Brain pericyte (primary cell): ENCODE measurements around the gene MYH14.
"Not testable (repeated sequence)": the region's sequence is repeated elsewhere in the genome, so short reads cannot be mapped to it uniquely, and the experiment has no call there.

Experiments
- DNase-seq: peaks from one replicate; pipeline ENCODE4 v3.0.0-alpha.2; 2012; ENCODE audit warnings: low read depth, low spot score

MYH14 gene

DNA sequence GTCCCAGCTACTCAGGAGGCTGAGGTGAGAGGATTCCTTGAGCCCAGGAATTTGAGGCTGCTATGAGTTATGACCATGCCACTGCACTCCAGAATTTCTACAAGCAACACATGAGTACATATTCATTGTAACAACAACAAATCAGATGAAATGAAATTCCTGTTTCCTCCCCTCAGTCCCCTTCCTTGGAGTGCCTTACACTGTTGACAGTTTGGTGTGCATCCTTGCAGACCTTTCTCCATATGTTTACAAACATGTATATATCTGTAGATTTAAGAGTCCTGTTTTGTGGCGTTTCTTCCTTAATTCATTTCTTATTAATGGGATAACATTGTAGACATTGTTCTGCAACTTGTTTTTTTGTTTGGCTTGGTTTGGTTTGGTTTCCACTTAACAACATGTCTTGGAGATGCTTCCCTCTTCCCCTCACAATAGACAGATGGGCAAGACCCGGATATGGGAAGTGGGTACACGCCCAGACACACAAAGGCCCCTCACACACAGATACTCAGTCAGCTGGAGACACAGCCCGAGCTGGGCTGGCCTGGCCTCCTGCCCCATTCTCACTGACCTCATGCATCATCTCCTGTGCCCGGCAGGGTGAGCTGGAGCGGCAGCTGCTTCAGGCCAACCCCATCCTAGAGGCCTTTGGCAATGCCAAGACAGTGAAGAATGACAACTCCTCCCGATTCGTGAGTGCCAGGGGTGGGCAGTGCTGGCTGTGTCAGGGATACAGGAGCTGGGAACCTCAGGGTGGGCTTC lies 21.7 kb downstream of the MYH14 start:
- DNase-seq: no peak

DNA sequence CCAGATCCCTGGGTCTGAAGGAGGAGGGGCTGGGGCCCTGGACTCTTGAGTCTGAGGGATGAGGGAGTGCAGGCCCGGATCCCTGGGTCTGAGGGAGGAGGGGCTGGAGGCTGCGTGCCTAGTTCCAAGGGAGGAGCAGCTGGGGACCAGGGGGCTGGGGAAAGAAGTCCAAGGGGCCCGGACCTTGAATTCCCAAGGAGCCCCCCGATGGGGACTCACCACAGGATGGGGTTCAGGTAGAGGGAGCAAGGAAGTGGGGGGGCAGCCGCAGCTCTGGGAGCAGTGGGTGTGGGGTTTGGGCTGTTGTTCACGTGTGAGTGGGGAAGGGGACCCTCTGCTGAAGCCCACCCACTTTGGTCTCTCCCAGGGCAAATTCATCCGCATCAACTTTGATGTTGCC lies 23.1 kb downstream of the MYH14 start:
- DNase-seq: no peak

DNA sequence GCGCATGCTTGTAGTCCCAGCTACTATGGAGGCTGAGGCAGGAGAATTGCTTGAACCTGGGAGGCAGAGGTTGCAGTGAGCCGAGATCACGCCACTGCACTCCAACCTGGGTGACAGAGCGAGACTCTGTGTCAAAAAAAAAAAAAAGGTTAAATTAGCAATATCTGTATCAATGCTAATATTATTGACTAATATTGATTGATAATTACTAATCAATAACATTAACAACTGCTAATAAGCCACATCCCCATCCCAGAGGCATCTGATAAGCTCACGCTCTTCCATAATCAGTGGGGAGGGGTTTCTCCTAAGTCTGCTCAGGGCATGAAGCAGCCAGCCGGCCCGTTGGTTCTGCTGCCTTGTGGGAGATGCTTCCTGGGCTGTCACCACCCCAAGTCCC lies 24.7 kb downstream of the MYH14 start:
- not testable (repeated sequence) for DNase-seq

DNA sequence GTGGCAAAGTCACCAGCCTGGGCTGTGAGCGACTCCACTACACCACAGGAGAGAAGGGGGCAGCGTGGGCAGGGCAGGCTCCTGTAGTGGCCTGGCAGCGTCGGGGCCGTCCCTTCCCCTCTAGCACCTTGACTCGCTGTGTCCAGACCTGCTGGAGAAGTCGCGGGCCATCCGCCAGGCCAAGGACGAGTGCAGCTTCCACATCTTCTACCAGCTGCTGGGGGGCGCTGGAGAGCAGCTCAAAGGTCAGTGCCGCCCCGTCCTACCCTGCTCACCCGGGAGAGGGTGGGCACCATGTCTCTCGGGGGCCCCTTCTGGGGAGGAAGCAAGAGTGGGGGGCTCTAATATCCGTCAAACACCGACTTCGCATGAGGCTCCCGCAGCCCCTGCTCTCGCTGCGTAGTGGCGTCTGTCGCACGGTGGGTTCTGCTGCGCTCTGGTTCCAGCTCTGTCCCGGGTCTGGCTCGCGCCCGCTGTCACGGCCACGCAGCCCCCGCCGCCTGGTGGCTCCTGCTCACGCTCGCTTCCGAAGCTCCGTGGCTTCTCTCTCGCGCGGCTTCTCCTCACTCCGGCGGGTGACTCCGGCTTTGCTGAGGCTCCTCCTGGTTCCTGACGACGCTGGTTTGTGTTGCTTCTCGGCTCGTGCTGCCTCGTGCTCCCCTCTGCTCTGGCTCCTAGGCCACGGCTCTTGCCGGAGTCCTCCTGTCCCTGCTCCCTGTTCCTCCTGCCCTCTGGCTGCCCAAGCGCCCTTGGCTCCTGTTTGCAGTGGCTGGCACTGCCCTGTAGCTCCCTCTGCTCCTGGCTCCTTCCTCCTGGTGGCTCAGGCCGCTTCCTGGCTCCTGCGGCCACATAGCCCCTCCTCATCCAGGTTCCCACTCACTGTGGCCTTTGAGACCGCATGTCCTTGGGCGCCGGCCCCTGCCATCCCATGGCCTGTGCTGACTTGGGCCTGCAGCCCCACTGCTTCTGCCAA lies 27.2 kb downstream of the MYH14 start:
- no peak for DNase-seq

DNA sequence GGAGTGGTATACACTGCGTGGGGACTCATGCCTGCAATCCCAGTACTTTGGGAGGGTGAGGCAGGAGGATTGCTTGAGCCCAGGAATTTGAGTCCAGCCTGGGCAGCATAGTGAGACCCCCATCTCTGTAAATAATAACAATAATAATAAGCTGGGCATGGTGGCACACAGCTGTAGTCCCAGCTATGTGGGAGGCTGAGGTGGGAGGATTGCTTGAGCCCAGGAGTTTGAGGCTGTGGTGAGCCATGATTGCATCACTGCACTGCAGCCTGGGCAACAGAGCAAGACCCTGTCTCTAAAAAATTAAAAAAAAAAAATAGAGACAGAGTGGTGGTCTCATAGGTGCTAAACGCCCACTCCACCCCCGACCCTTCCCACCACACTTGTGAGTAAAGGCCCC lies 28.0 kb downstream of the MYH14 start:
- DNase-seq: not testable (repeated sequence)

DNA sequence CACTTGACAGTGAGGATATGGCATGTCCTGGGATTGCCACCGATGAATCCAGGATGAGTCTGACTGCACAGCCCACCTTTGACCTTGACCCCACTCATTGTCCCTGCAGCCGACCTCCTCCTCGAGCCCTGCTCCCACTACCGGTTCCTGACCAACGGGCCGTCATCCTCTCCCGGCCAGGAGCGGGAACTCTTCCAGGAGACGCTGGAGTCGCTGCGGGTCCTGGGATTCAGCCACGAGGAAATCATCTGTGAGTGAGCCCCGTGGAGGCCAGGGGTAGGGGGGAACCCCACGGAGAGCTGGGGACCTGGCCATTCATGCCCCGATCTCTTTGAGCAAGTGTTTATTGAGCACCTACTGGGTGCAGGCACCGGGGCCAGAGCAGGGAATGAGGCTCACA lies 28.4 kb downstream of the MYH14 start:
- DNase-seq: no peak

DNA sequence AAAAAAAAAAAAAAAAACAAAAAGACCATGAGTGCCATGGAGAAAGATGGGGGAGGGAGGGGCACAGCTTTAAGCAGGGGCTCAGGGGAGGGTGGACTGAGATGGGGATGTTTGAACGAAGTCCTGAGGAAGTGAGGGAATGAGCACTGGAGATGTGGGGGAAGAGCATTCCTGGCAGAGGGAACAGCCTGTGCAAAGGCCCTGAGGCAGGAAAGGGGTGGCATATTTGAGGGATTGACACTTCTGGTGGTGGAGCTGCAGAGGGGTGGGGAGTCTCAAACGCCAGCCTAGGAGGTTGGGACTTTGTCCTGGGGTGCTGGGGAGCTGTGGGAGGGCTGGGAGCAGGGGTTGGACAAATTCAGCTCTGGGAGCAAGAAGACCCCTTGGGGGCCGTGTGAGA lies 29.2 kb downstream of the MYH14 start:
- no peak for DNase-seq

DNA sequence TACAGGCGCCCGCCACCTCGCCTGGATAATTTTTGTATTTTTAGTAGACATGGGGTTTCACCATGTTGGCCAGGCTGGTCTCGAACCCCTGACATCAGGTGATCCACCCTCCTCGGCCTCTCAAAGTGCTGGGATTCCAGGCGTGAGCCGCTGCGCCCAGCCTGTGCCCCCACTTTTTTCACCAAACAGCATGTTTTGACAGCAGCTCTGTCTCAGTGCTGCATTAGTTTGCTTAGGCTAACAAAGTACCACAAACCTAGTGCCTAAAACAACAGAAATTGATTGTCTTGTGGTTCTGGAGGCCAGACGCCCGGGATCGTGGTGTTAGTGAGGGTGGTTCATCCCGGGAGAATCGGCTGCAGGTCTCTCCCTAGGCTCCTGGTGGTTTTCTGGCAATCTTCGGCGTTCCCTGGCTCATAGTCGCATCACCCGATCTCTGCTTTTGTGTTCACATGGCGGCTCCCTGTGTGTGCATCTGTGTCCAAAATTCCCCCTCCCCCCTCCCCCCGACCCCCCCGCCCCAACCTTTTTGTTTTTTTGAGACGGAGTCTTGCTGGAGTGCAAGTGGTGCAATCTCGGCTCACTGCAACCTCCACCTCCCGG lies 30.0 kb downstream of the MYH14 start:
- no peak for DNase-seq

DNA sequence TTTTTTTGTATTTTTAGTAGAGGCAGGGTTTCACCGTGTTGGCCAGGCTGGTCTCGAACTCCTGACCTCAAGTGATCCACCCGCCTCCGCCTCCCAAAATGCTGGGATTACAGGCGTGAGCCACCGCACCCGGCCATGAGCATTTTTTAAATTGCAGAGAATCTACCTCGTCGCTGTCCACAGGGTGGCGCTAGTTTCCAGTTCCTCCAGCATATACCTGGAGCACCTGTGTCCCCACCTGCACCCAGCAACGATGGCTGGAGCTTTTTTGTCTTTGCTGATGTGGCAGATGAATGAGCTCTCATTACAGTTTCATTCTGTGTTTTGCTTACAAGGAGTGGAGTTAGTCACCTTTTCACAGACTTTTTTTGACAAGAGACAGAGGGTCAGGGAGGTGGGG lies 34.1 kb downstream of the MYH14 start:
- DNase-seq: not testable (repeated sequence)

DNA sequence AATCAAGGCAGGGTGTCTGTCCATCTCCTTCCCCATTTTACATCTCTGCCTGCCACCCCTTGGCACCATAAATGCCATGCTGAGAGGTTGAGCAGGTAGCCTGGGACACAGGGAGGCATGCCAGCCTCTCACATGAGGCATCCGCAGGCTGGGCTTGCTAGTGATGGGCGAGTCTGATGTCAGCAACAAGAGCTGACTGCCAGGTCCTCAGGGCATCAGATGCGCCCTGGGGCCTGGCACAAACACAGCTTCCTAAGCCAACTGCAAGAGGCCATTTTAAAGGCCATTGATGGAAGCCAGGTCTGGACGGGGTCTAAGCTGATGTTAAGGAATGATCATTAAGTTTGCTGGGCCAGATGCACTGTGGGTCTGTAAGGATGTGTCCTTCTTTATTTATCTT lies 34.6 kb downstream of the MYH14 start:
- no peak for DNase-seq

DNA sequence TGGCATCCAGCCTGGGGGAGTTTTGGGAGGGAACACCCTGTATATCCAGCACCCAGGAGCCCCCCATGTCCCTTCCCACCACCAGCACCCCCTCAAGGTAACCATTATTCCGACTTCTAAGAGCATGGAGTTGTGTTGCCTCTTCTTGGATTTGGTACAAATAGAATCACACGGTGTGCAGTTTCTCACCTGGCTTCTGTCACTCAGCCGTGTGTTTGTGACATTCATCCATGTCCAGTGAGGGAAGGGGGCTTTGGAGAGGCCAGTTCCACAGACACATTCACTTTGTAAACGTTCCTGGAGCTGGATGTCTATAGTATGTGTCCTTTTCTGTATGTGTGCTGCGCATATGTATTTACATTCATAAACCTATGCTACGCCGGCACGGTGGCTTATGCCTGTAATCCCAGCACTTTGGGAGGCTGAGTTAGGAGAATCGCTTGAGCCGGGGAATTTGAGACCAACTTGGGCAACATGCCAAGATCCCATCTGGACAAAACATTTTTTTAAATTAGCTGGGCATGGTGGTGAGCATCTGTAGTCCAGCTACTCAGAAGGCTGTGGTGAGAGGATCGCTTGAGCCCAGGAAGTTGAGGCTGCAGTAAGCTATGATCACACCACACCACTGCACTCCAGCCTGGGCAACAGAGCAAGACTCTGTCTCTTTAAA lies 36.6 kb downstream of the MYH14 start:
- DNase-seq: no peak

DNA sequence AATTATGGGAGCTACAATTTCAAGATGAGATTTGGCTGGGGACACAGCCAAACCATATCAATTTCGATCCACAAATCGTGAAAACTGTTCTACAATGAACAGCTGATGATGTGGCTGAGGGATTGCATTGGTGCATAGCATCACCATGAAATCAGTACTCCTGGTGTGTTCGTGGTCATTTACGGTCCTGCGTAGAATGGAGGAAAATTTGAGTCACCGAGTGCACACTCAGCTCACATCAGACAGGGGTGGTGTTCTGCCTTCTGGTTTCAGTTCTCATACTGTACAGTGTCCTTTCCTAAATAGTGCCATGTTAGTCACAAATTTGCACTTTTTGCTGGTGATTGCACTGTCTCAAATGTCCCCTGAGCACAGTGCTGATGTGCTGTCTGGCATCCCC lies 39.2 kb downstream of the MYH14 start:
- DNase-seq: no peak

DNA sequence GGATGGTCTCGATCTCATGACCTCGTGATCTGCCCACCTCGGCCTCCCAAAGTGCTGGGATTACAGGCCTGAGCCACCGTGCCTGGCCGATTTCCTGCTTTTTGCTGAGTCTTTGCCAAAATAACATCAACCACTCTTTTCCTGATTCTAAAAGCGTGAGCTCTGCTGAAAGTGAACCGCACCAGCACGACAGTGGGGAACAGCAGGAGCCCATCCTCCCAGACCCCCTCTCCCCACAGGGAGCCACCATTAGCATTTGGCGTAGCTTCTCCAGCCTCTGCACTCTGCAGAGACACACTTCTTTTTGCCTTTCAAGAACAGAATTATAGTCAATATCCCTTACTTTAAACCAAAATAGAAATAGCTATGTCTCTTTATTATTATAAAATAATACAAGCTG lies 41.3 kb downstream of the MYH14 start:
- DNase-seq: no peak

DNA sequence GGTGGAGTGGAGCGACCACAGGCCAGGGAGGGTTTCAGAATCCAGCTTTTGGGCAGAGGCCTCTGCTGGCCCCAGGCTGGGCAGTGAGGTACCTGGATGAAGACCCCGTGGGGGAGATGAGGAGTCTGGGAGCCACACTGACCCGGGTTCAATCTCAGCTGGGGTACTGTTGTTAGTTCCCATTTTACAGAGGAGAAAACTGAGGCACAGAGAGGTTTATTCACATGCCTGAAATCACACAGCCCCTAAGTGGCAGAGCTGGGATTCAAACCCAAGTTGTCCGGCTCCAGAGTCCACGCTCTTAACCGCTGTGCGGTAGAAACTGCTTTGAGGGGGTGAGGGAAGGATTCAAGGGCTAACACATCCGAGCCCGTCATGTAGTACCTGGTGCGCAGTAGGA lies 45.0 kb downstream of the MYH14 start:
- no peak for DNase-seq

DNA sequence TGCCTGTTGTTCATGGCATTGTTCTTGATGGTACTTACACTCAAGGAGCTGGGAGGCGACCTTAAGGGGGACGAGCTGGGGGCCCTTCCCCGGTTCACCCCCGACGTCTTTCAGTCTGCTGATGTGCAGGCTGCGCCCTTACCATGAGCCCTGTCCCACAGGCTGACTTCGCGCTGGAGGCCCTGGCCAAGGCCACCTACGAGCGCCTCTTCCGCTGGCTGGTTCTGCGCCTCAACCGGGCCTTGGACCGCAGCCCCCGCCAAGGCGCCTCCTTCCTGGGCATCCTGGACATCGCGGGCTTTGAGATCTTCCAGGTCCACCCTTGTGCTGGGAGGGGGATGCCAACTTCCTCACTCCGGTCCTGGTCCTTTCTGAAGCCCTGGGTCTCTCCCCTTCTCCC lies 45.4 kb downstream of the MYH14 start:
- DNase-seq: no peak

DNA sequence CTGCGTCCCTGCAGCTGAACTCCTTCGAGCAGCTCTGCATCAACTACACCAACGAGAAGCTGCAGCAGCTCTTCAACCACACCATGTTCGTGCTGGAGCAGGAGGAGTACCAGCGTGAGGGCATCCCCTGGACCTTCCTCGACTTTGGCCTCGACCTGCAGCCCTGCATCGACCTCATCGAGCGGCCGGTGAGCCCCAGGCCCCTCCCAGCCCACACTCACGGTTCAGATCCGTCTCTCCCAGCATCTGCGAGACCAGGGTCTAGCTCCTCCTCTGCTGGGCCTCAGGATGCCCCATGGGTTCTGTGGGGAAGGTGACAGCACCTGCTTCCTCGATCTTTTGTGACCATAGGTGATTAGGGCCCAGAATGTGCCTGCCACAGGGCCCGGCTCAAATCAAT lies 46.2 kb downstream of the MYH14 start:
- DNase-seq: no peak

DNA sequence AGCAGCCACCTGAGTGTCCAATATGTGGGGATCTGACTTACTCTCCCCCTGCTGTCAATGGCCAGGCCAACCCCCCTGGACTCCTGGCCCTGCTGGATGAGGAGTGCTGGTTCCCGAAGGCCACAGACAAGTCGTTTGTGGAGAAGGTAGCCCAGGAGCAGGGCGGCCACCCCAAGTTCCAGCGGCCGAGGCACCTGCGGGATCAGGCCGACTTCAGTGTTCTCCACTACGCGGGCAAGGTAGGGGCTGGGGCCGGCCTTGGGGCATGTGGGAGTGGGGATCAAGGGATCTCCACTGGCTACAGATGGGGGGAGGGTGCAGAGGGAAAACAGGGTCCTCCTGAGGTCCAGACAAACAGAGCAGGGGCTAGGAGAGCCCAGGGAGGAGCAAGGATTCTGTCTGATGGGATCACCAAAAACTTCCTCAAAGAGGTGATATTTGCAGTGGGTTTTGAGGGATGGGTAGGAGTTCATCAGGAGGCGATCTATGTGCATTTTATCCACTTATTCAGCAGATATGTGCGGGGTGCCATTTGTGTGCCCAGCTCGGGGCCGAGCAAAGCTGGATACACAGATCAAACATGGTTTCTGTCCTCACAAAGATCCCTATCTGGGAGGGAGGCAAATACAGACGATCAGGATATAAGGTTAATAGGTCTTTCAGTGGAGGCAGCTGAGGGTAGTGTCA lies 47.2 kb downstream of the MYH14 start:
- DNase-seq: no peak

DNA sequence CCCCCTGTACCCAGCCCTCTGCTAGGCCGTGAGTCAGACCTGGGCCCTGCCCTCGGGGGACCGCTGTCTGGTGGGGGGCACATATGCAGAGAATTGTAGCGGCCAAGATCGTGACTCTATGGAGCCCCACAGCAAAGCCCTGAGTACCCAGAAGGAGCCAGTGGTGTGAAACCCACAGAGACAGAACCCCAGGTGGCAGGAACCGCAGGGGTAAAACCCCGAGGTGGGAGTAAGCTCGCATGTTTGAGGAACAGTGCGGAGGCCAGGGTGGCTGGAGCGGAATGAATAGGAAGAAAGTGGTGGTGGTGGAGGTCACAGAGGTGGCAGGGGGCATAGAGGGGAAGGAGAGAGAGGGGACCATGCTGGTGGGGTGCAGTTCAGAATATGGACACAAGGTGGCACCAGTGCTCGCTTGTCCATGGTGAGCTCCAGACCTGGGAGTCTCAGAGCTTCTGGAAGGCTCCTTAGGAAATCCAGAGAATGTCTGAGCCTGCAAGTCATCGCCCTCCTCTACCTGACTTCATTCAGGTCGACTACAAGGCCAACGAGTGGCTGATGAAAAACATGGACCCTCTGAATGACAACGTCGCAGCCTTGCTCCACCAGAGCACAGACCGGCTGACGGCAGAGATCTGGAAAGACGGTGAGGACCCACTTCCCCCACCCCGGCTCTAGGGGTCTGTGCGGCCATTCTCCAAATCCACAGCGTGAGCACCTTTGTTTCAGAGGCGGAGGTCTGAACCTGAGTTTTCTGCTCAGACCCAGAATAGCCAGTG lies 48.9 kb downstream of the MYH14 start:
- no peak for DNase-seq

DNA sequence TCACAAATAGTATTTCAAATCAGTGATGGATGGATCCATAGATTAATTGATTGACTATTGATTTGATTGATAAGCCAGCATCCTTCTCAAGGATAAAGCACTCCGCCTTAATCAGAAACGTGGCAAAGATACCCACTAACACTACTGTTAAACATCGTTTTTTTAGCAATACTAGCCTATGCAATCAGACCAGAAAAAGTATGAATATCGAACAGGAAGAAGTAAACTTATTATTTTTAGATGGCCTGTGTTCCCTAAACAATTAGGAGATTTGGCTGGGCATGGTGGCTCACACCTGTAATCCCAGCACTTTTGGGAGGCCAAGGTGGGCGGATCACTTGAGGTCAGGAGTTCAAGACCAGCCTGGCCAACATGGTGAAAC lies 49.5 kb downstream of the MYH14 start:
- DNase-seq: no peak

DNA sequence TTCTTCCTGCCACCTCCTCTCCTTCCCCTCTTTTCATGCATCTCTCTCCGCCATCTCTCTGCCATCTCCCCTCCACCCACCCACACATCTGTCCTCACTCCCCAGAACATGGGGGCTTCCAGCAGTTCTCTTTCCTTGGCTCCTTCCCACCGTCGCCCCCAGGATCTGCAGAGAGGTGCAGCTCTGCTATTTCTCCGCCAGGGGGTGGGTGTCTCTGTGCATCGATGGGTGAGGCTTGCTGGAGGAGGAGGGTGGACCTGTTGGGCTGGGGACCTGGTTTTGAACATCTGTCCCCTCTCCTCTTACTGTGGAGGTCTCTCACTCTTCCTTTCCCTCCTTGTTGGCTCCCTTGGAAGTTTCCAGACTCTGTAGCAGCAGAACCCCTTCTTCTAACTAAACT lies 51.7 kb downstream of the MYH14 start:
- no peak for DNase-seq

DNA sequence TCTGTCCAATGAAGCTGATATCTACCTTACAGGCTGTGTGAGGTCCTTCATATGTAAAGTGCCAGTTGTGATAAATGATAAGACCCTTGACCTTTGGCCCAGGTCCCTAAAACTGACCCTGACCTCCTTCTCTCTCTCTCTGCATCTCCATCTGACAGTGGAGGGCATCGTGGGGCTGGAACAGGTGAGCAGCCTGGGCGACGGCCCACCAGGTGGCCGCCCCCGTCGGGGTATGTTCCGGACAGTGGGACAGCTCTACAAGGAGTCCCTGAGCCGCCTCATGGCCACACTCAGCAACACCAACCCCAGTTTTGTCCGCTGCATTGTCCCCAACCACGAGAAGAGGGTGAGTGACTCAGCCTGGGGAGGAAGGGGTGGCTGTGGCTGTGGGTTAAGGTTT lies 53.7 kb downstream of the MYH14 start:
- no peak for DNase-seq
